HG02973 (cell line): ENCODE results near the gene TMEM221.

Source experiments
- ATAC-seq: cut with Tn5 transposase; IDR thresholded peaks from one replicate; pipeline ENCODE4 v1.9.1; 2021; ENCODE audit warnings: moderate library complexity; ENCODE audit not compliant: unreplicated experiment

Gene TMEM221

DNA sequence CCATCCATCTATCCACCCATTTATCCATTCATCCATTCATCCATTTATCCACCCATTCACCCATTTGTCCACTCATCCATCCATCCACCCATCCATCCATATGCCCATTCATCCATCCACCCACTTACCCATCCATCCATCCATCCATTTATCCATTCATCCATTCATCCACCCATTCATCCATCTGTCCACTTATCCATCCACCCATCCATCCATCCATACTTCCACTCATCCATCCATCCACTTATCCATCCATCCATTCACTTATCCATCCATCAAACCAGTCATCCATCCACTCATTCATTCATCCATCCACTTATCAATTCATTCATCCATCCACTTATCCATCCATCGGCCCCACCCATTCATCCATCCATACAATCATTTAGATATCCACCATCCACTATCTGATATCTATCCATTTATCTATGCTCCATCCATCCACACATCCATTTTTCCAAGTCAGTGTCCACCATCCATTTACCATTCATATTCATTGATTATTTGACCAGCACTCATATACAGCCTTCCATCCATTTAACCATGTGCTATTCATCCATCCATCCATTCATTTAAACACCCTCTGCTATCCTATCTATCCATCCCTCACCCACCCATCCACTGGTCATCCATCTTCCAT, 2.8 kb downstream of the TMEM221 start:
- ATAC-seq = no peak

DNA sequence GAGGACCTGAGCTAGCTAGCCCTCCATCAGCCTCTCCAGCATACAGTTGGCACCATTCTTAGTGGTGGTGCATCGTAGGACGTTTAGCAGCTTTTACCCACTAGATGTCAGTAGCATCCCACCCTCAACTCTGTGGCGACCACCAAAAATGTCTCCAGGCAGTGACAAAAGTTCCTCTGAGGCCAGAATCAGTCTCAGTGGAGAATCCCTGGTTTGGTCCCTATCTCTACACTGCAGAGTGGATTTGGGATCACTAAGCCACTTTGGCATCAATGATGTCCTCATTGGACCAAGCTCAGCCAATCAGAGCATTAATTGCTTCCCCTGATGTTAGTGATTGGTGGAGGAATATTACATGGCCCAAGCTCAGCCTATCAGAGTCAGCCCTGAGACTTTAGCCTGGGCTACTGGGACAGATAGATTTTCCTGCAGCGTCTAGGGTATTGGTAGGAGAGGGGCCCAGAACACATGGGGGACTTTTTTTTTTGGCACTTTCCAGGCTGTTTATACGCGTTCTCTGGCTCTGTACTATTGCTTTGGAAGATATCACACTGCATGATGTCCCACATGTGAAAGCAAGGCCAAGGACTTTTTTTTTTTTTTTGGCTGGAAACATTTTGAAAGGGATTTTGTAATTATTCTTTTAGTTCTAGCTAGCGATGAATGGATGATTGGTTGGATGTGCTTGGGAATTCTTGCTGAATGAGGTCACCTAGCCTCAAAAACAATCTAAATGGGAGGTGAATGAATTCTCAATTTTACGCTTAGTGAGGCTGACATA, 7.0 kb downstream of the TMEM221 start:
- no peak for ATAC-seq

DNA sequence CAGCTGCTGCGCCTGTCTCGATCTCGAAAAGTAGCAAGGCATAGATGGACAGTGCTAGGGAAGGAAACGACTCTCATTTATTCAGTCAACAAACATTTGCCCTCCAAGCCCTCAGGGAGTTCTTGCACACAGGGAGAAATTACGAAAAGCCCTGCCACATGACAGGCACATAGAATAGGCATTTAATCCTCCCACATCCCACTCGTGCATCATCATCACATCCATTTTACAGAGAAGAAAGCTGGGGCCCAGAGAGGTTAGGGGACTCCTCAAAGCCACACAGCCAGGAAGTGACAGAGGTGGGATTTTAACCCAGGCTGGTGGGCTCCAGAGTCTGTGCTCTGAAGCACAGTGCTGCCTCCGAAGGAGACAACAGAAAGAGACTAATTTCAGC, 11.6 kb downstream of the TMEM221 start:
- ATAC-seq = no peak

DNA sequence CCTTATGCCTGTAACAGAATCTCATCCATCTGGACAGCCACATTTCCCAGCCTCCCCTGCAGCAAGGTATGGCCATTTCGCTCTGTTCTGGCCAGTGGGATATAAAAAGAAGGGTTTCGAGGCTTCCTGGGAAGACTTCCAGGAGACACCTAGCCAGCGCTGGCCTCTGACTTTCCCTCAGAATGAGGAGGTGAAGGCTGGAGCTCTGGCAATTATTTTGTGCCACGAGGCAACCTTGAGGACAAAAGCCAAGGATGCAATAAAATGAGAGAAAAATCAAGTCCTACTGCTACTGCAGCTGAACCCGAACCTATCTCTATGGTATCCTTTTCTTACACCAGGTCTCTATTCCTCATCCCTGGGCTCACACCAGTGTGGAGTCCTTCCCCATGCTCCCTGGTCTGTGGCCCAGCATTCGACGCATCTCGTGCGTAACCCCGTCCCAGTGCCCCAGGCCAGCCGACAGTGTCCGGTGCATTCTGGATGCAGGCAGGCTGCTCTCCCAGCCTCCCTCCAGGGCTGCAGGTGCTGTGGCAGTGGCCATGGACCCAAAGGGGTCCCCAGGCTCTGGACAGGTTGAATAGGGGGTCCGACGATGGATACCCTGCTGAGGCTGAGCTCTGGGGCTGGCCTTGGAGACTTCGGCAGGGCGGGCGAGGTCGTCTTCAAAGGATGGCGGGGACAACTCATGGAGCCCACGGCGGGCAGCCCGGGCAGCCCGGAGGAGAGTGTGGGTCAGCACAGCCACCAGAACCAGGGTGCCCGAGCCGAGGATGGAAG, 12.2 kb downstream of the TMEM221 start:
- ATAC-seq = no peak

DNA sequence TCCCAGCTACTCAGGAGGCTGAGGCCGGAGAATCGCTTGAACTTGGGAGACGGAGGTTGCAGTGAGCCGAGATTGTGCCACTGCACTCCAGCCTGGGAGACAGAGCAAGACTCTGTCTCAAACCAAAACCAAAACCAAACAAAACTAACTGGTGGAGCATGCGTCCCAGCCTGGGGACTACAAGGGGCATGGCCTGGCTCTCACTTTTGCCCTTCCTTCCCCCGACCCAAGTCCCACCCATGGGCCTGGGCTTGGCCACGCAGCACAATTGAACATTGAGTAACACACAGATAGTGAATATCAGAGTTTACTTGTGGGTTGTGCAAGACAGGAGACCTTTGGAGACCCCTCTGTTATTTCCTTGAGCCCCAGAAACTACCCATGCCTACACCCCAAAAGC, 13.2 kb downstream of the TMEM221 start:
- no peak for ATAC-seq

DNA sequence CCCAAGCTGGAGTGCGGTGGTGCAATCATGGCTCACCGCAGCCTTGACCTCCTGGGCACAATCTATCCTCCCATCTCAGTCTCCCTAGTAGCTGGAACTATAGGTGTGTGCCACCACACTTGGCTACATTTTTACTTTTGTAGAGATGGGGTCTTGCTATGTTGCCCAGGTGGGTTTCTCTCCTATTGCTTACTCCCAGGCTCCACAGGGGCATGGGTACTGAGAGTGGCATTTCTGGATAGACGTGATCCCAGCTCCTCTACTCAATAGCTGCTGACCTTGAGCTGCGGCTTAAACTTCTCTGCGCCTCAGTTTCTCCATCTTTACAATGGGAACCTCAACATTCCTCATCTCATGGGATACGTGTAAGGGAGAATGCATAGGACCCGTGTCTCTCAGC, 17.1 kb downstream of the TMEM221 start:
- no peak for ATAC-seq

DNA sequence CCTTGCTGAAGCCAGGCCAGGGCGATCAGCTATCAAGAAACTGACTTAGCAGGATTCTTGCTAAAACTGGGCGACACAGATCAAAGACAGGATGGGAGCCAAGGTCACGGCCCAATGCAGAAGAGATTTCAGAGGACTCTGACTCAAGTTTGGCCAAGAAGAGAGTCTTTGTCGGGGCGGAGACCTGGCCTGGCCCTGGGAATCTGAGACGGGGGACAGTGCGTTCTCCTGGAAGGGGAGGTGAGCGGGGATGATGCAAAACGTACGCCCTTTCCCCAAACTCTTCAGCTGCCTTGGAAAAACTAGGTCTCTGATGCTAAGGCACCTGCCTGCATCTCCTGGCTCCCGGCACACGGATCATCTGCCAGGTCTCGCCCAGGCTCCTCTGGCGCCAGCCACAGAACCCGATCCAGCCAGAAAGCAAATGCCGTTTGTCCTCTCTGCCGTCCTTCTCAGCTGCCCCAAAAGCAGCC, 18.8 kb downstream of the TMEM221 start:
- no peak for ATAC-seq

DNA sequence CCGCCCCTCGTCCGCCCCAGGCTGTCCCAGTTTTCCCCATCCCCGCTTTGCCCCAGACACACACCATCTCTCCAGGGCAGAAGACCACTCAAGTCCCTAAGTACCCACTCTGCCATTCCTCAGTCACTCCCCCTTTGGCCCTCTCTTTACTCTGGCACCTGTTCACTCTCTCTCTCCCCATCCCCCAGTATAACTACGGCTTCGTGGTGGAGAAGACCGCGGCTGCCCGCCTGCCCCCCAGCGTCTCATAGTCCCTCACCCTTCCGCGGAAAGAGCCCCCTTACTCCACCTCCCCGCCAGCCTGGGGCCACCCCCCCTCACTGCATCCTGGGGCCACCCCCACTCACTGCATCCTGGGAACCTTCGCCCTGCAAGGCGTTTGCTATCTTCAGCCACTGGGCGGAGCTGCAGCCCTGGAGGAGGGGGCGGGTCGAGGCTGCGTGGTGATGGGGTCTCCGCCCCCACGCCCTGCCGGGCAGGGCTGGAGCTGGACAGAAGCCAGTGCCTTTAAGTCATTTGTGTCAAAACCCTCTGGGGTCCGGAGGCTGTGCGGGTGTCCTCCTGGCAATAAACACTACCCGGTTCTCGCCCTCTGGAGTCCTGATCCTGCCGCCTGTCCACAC, 23.6 kb downstream of the TMEM221 start:
- ATAC-seq = no peak

DNA sequence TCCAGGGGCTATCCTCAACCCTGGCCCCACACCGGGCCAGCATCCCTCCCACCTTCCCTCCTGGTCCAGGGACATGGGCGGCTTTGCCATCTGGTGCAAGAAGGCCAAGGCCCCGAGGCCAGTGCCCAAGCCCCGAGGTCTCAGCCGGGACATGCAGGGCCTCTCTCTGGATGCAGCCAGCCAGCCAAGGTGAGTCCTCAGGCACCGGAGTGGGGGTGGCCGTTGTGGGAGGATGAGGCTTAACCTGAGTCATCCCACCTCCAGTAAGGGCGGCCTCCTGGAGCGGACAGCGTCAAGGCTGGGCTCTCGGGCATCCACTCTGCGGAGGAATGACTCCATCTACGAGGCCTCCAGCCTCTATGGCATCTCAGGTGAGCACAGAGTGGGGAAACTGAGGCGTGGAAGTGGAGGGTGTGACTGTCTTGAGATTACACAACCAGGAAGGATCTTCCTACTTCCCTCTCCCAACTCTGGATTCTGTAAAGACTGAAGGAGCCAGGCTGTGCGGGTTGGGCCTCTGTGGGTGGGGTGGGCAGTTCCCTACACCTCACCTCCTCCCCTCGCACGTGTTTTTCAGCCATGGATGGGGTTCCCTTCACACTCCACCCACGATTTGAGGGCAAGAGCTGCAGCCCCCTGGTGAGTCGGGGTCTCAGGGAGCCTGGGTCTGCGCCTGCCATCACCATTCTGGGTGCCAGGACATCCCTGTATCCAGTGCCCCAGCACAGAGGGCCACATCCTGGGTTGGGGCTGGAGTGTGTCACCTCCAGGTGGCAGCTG, 24.8 kb downstream of the TMEM221 start:
- ATAC-seq = no peak

DNA sequence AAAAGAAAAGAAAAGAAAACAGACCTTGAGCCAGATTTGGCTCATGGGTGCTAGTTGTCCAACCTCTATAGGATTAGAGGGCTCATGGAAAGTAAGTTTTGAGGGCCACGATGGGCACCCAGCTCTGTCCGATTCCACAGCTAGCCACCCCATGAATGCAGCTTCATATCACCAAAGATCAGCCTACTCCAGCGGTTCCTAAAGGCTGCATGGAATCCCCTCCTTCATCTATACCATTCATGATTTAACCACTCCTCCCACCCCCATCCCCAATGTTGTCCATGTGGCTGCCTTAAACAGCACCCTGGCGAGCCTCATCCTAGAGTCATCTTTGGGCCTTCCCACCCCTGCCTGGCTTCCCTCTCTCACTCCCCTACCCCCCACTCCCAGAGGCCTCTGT, 26.5 kb downstream of the TMEM221 start:
- no peak for ATAC-seq

DNA sequence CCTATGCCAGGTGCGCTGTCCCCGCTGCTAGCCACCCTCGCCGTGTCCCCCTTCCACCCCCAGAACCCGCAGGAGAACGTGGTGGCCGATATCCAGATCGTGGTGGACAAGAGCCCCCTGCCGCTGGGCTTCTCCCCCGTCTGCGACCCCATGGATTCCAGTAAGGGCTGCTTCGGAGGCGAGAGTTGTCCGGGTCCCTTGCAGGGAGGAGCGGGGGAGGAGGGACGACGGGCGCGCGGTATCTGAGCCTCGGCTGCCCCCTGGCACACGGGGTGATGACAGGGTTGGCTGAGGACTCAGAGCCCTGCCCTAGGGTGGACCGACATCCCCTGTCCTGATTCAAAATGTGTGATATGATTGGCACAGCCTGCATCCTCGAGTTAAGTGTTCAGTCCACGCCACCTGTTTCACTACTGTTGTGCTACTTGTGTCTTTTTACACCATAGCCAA, 28.0 kb downstream of the TMEM221 start:
- ATAC-seq = no peak

DNA sequence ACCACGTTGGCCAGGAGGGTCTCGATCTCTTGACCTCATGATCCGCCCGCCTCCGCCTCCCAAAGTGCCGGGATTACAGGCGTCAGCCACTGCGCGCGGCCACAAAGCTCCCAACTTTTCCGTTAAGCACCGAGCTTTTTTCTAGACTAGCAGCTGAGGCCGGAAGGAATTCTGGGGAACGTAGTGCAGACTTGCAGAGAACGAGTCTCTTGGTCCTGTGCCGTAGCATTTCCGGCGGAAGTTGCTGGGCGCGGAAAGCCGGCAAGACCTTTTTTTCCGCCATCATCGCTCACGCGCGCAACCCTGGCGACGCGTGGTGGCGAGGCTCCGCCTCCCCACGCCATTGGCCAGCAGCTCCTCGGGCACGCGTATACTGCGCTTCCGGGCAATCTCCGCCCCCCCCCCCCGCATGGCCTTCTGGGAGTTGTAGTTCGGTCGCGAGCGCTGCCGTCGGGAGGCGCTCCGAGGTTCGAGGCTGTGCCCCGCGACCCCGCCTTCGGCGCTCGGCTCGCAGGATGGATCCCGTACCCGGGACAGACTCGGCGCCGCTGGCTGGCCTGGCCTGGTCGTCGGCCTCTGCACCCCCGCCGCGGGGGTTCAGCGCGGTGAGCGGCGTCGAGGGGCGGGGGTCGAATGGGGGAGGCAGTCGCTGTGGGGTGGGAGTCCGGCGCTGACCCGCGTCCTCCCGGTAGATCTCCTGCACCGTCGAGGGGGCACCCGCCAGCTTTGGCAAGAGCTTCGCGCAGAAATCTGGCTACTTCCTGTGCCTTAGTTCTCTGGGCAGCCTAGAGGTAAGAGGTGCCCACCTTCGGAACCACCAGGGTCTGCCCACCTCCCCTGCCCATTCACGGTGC, 28.6 kb downstream of the TMEM221 start, which contains the start of gene MVB12A:
MVB12A (plus strand) TSS at position 427 of the 854 bp plus-strand sequence; CDS start at position 516, 89 bp downstream.
- peak; percentile 81 for ATAC-seq

DNA sequence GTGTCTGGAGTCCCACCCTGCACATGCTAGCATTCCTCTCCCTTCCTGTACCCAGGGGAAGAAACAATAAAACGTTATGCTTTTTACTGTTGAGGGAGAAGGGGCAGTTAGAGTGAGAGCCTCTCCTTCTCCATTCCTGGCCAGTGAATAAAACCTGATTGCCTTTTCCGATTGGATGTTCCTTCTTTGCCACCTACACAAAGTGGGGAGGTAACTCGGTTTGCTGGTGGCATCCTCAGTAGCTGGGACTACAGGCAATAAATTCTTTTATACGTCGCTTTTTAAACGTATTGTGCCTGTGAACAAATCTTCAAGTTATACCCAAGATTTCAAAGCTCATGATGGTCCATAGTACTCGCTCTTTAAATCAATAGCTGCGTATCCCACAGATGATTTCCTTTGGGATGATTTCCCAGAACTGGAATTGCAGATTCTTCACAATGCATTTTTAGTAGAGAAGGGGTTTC, 29.3 kb downstream of the TMEM221 start:
- ATAC-seq = no peak

DNA sequence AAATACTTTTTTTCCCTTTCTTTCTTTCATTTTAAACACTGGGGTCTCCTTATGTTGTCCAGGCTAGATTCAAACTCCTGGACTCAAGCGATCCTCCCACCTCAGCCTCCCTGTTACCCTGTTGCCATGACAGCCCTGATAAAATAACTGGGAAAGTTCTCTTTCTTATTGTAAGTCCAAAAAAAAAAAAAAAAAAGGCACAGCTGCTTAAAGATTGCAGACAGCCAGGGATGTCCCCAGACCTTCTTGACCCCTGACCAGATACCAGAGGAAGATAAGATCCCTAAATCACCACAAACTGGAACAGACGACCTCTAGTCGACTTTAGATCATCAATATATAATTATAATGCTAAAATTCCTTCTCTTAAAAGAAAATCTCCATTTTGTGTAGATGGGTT, 29.8 kb downstream of the TMEM221 start:
- ATAC-seq = no peak

DNA sequence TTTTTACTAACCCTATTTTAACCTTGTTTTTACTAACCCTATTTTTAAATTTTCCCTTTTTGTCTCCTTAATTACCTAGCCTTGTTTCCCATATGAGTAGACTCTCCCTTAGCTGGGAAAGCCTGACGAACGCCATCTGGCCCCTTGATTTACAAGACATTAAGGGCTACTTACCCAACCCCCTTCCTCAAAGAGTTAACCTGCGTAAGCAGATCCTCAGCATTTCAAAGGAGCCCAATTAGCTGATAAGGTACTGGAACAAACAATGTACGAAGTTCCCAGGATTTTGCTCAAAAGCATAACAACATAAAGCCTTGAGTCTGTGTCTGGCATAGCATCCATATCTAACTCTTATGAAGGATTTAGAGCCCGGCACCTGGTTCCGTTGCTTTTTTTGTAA, 33.3 kb downstream of the TMEM221 start:
- ATAC-seq = no peak

DNA sequence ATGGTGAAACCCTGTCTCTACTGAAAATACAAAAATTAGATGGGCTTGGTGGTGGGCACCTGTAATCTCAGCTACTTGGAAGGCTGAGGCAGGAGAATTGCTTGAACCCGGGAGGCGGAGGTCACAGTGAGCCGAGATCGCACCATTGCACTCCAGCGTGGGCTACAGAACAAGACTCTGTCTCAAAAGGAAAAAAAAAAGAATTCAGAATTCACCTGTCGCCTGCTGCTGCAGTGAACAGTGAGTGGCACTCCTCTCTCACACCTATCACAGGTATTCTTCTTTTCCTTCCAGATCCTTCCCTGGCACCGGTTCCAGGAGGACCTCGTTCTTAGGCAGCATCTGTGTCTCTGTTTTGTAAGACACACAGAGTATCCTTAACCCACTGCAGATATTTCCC, 34.4 kb downstream of the TMEM221 start:
- ATAC-seq = no peak

DNA sequence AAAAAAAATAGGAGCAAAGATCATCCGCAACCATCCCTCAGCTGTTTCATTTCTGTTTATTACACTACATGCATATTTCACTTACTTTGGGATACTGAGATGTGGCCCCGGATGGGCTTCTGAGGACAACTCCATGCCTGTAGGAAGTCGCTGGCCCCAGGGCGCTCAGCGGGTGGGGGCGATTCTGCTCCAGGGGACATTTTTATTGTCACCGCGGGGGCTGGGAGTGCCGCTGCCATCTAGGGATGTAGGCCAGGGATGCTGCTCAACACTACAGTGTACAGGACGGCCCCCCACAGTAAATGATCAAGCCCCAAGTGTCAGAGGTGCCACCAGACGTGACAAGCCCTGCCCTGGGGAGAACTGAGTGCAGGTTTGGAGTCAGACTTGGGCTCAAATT, 36.7 kb downstream of the TMEM221 start:
- ATAC-seq = no peak

DNA sequence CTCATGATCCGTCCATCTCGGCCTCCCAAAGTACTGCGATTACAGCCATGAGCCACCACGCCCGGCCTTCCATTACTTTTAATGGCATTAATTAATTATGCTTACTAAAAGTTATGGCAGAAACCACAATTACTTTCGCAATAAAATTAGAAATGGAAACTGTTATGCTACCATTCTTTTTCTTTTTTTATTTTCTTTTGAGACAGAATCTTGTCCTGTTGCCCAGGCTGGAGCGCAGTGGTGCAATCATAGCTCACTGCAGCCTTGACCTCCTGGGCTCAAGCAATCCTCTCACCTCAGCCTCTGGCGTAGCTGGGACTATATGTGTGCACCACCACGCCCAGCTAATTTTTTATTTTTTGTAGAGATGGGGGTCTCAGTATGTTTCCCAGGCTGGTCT, 38.5 kb downstream of the TMEM221 start:
- ATAC-seq = no peak

DNA sequence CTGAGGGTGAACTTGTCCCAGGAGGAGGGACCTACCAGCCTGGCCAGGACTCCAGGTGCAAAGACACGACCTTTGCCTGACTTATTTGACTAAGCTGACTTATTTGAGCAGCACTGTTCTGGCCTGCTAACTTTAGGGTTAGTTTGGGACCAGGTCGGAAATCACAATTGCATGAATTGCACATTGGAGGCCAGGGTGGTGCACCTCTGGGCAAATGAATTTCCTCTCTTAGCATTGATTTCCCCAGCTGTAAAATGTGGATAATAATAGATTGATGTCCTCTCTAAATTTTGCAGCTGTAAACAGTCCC, 41.6 kb downstream of the TMEM221 start:
- ATAC-seq = no peak
